WERI-Rb-1 (cell line): ENCODE measurements around the gene GANAB.

Experiments used
- DNase-seq: peaks from one replicate; pipeline ENCODE4 v3.0.0-alpha.2; 2020
- H3K27ac ChIP-seq: fragments of 250-450 bp; sonication (Bioruptor Pico); 2 replicates; pipeline ENCODE4 v1.5.1; 2020; ENCODE audit warnings: mild to moderate bottlenecking, moderate library complexity
- H3K27me3 ChIP-seq: fragments of 250-450 bp; sonication (Bioruptor Pico); 2 replicates; pipeline ENCODE4 v1.5.1; 2021; ENCODE audit warnings: mild to moderate bottlenecking, low read depth, moderate library complexity; ENCODE audit not compliant: insufficient read depth, severe bottlenecking
- H3K36me3 ChIP-seq: fragments of 250-450 bp; sonication (Bioruptor Pico); 2 replicates; pipeline ENCODE4 v1.5.1; 2020; ENCODE audit warnings: mild to moderate bottlenecking, moderate library complexity
- H3K4me3 ChIP-seq: 2 replicates; pipeline ENCODE4 v1.5.1; 2011; ENCODE audit warnings: low read depth, mild to moderate bottlenecking, control low read depth, low read length
- H3K9me3 ChIP-seq: fragments of 250-450 bp; sonication (Bioruptor Pico); 2 replicates; pipeline ENCODE4 v1.5.1; 2021; ENCODE audit warnings: mild to moderate bottlenecking, moderate library complexity; ENCODE audit not compliant: severe bottlenecking
- CTCF ChIP-seq: IDR thresholded peaks from 2 replicates; pipeline ENCODE4 v1.5.1; 2011; ENCODE audit warnings: low read depth, mild to moderate bottlenecking, control low read depth, inconsistent platforms, low read length

GANAB gene

DNA sequence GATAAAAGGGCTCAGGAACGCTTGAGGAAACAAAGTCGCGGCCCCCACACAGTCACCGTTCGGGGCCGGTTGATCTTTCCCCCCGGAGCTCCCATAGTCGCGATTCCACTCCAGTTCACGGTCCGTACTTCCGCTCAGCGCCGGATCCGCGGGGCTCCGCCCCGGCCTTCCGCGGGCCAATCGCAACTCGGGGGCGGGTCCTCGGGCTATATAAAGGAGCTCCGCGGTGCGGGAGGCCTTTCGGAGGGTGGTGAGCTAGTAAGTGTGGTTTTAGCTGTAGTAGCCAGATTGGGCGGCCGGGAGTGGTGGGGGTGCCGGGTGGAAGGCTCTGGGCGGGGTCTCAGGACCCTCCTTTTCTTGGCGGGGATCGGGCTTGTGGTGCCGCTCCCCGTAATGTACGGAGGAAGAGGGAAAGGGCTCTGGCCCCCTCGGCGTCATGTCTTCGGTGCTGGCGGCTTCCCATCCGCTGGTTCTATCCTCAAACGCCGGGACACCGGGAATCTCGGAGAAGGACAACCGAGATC is 18.7 kb upstream of the GANAB start, which contains the start of the genes C11orf98 and CSKMT:
Gene C11orf98, minus strand, starts transcription at position 136 of the 524 bp plus-strand sequence. Its CDS starts 41 bp downstream, at position 95.
Gene CSKMT, plus strand, starts transcription at position 238 of the 524 bp plus-strand sequence. CDS start 568 bp downstream, outside the sequence.
- no peak for TF ChIP-seq CTCF
- Histone ChIP-seq H3K9me3 (no peaks in the 10 kb centered on the region), H3K27me3 (no peaks in the 10 kb centered on the region), H3K27ac (peak within 1 kb of the TSS; percentile 87), H3K4me3 (peak within 1 kb of the TSS; percentile 96), H3K36me3 (peaks cover 56% of the 10 kb centered on the region)
- peak; percentile 96 for DNase-seq

DNA sequence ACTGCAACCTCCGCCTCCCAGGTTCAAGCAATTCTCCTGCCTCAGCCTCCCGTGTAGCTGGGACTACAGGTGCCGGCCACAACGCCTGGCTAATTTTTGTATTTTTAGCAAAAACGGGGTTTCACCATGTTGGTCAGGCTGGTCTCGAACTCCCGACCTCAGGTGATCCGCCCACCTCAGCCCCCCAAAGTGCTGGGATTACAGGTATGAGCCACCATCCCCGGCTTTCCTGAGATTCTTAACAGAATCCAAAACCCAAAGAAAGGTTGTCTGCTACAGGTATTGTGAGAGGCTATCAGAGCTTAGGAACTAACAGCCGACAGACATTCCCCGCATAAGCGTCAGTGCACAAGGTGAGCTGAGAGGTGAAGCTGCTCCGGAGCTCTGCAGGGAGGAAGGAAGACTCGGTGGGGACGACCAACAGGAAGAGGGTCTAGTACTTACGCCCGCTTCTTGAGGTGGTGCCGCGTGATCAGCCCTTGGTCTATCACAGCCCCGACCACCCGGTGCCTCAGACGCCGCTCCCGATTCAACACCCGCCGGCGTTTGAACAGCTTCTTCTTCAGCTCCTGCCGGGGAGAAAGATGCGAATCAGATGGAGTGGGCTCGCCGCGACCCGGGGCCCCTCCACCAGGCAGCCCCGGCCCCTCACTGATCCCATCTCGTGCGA is 18.1 kb upstream of the GANAB start:
- peak; percentile 56 for DNase-seq
- H3K36me3 ChIP-seq, result peaks cover 56% of the 10 kb centered on the region

DNA sequence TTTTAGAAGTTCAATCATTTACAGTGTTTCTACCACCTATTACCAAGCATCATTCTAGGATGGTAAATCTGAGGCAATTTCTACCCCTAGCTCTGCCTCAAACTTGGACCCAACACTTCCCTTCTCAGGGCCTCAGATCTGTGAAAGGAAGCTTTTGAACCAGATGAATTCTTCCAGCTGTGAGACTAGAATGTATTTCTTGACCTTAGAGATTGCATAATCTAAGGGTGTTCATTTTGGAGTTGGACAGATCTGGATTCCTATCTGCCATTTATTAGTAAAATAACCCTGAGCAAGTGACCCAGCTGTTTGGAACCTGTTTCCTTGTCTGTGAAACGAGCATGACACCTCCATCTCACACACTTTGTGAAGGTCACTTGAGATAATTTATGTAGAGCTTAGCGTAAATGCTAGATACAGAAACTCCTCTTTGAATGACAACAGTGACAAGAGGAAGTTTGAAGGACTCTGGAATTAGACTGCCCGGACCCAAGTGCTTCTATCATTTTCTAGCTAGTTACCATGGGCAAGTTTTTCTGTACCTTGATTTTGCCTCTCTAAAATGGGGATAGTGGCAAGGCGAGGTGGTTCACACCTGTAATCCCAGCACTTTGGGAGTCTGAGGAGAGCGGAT is 10.5 kb upstream of the GANAB start:
- Histone ChIP-seq H3K27me3 (no peaks in the 10 kb centered on the region), H3K9me3 (no peaks in the 10 kb centered on the region), H3K4me3 (no peak overlapping the region), H3K36me3 (peaks cover 13% of the 10 kb centered on the region), H3K27ac (no peak overlapping the region; the same call in 1 of the 2 replicates)
- no peak for TF ChIP-seq CTCF
- no peak for DNase-seq

More for the DNA sequence above, 18.1 kb upstream of the GANAB start:
- Histone ChIP-seq H3K27me3 (no peaks in the 10 kb centered on the region), H3K27ac (peak overlapping the region; percentile 87), H3K9me3 (no peaks in the 10 kb centered on the region), H3K4me3 (peak overlapping the region; percentile 96)
- no peak for TF ChIP-seq CTCF

DNA sequence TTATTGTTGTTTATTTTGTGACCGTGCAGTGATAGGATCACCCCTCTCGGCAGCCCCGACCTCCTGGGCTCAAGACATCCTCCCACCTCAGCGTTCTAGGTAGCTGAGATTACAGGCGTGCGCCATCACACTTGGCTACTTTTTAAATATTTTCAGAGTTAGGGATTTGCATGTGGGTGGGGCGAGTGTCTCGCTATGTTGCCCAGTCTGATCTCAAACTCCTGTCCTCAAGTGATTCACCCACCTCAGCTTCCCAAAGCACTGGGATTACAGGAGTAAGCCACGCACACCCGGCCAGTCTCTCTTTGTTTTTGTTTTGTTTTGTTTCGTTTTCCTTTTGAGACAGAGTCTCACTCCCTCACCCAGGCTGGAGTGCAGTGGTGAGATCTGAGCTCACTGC is 7.9 kb upstream of the GANAB start:
- no peak for DNase-seq
- H3K4me3 ChIP-seq, result no peak overlapping the region

More for the DNA sequence above, 7.9 kb upstream of the GANAB start:
- TF ChIP-seq CTCF, result no peak
- peaks cover 6% of the 10 kb centered on the region for H3K36me3 ChIP-seq
- H3K27me3 ChIP-seq, result no peaks in the 10 kb centered on the region
- no peaks in the 10 kb centered on the region for H3K9me3 ChIP-seq
- H3K27ac ChIP-seq, result peak overlapping the region; percentile 5; the same call in 1 of the 2 replicates
